ENCODE measurements around the gene CACNG7. TPM values are rescaled to one million over a fixed set of nuclear protein-coding genes. Genes with fewer than 3 reads are reported as not detected.

The CACNG7 gene
- total and polyA plus RNA-seq, 4 donors: not detected

DNA sequence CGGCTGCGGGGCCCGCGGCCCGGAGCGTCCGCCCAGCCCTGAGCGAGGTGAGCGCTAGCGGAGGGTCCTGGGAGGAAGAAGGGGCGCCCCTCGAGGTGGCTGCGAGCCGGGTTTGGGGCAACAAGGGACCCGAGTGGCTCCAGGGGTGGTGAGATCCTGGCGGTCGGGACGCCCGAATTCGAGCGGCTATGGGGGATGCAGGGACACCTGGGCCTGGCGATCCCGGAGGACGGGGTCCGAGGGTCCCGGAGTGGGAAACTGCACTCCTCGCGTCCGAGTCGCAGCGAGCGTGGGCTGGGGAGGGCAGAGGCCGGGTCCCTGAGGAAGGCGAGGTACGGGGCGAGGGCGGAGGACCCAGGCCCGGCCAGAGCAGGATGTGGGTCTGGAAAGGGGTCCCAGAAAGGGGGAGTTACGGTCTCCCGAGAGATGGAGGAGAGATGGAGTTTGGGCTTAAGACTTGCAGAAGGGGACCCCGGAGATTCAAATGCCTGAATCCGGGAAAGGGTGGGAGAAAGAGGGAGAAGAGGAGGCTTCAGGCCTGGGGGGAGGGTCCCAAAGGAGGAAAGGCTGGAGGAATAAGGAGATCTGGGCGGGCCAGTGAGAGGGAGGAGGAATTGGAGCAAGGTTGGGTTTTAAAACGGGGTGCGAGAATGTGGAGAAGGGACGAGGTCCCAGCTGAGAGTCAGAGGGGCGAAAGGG, 542 bp downstream of the CACNG7 start:
- Histone ChIP-seq H3K27me3 (ENCODE audit: control insufficient read depth in 3 of 3, insufficient read depth in 3 of 3, low read length in 2 of 3) (peaks cover 18 to 55% (median 35%) of the 10 kb centered on the region in 3 donors), H3K27ac (ENCODE audit: low read depth in 1 of 2, low read length in 1 of 2) (no peak overlapping the region), H3K4me3 (no peak overlapping the region), H3K4me1 (ENCODE audit: control insufficient read depth in 5 of 5, insufficient read depth in 5 of 5, low read length in 5 of 5) (peaks cover 0 to 4% (median 0%) of the 10 kb centered on the region in 5 donors), H3K36me3 (ENCODE audit: control insufficient read depth in 4 of 4, insufficient read depth in 4 of 4, low read length in 4 of 4) (no peaks in the 10 kb centered on the region), H3K9ac (ENCODE audit: insufficient read depth in 1 of 2, low read length in 2 of 2) (no peak overlapping the region), H3K9me3 (ENCODE audit: control insufficient read depth in 4 of 4, insufficient read depth in 3 of 4, low read length in 3 of 4) (peaks cover 0 to 10% (median 0%) of the 10 kb centered on the region in 4 donors)
- 3% methylated on average over 44 to 47 of the region's 47 CpGs for WGBS, 2 donors
- ATAC-seq (ENCODE audit: insufficient read depth, low FRiP score): no peak
- no peak for DNase-seq
- TF ChIP-seq CTCF (IDR thresholded peaks at IDR 0.05; ENCODE audit: control extremely low read depth, extremely low read depth): no peak

DNA sequence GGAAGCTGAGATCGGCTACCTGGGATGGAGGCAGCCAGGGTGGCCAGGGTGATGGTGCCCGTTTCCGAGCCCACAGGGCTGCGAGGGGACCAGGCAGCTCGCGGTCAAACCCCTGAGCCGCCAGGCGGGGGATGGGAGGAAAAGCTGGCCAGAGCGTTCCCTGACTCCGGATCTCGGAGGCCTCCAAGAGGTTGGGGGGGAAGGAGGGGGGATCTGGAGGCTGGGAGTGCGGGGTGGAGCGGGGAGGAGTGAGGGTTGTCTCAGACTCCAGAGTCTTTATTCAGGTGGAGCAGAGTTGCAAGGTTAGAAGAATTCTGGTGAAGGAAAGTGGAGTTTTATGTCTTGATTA, 1.1 kb downstream of the CACNG7 start:
- Histone ChIP-seq H3K9ac (ENCODE audit: insufficient read depth in 1 of 2, low read length in 2 of 2) (no peak overlapping the region), H3K27me3 (ENCODE audit: control insufficient read depth in 3 of 3, insufficient read depth in 3 of 3, low read length in 2 of 3) (peaks cover 18 to 55% (median 35%) of the 10 kb centered on the region in 3 donors), H3K27ac (ENCODE audit: low read depth in 1 of 2, low read length in 1 of 2) (no peak overlapping the region), H3K9me3 (ENCODE audit: control insufficient read depth in 4 of 4, insufficient read depth in 3 of 4, low read length in 3 of 4) (peaks cover 0 to 10% (median 0%) of the 10 kb centered on the region in 4 donors), H3K4me1 (ENCODE audit: control insufficient read depth in 5 of 5, insufficient read depth in 5 of 5, low read length in 5 of 5) (peaks cover 0 to 4% (median 0%) of the 10 kb centered on the region in 5 donors), H3K36me3 (ENCODE audit: control insufficient read depth in 4 of 4, insufficient read depth in 4 of 4, low read length in 4 of 4) (no peaks in the 10 kb centered on the region), H3K4me3 (no peak overlapping the region)
- WGBS, 2 donors: 0 to 2% methylated on average over 13 of the region's 13 CpGs
- ATAC-seq (ENCODE audit: insufficient read depth, low FRiP score) (no peak), DNase-seq (no peak)
- no peak for TF ChIP-seq CTCF (IDR thresholded peaks at IDR 0.05; ENCODE audit: control extremely low read depth, extremely low read depth)

DNA sequence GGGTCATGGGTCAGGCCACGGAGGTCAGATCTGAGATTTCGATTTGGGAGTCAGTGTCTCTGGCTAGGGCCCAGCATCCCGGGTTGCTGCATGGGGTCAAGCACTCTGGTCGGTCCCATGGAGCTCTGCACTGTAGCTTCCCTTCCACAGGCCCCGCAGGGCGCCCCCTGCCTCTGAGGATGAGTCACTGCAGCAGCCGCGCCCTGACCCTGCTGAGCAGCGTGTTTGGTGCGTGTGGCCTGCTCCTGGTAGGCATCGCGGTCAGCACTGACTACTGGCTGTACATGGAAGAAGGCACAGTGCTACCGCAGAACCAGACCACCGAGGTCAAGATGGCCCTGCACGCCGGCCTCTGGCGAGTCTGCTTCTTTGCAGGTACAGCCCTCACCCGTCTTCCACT, 3.6 kb downstream of the CACNG7 start:
- 64 to 70% methylated on average over 18 of the region's 18 CpGs for WGBS, 2 donors

More for the DNA sequence above, 3.6 kb downstream of the CACNG7 start:
- Histone ChIP-seq H3K36me3 (ENCODE audit: control insufficient read depth in 4 of 4, insufficient read depth in 4 of 4, low read length in 4 of 4) (no peaks in the 10 kb centered on the region), H3K4me3 (no peak overlapping the region), H3K4me1 (ENCODE audit: control insufficient read depth in 5 of 5, insufficient read depth in 5 of 5, low read length in 5 of 5) (no peaks in the 10 kb centered on the region), H3K27ac (ENCODE audit: low read depth in 1 of 2, low read length in 1 of 2) (no peak overlapping the region), H3K9ac (ENCODE audit: insufficient read depth in 1 of 2, low read length in 2 of 2) (no peak overlapping the region), H3K27me3 (ENCODE audit: control insufficient read depth in 3 of 3, insufficient read depth in 3 of 3, low read length in 2 of 3) (peaks cover 20 to 34% (median 30%) of the 10 kb centered on the region in 3 donors), H3K9me3 (ENCODE audit: control insufficient read depth in 4 of 4, insufficient read depth in 3 of 4, low read length in 3 of 4) (peaks cover 0 to 10% (median 0%) of the 10 kb centered on the region in 4 donors)
- no peak for ATAC-seq (ENCODE audit: insufficient read depth, low FRiP score)
- DNase-seq: no peak
- TF ChIP-seq CTCF (IDR thresholded peaks at IDR 0.05; ENCODE audit: control extremely low read depth, extremely low read depth): no peak

Data from lung (tissue), 12 donors.